SK-N-SH treated with all-trans-retinoic acid at 6 μM for 48 hours (cell line): ENCODE data around the gene SAMD4B.

Experiments used
- ATAC-seq: fragments of 200-7000 bp; cut with Tn5 transposase; 3 replicates; pipeline ENCODE4 v1.9.1; 2020; ENCODE audit warnings: mild to moderate bottlenecking, moderate library complexity
- ARNTL ChIP-seq: fragments of 450-650 bp; formaldehyde crosslinking; IDR thresholded peaks from 2 replicates; pipeline ENCODE4 v1.5.0; 2020; ENCODE audit warnings: low read depth, mild to moderate bottlenecking, moderate library complexity, borderline replicate concordance
- BACH2 ChIP-seq: fragments of 250-450 bp; sonication (Bioruptor Pico); IDR thresholded peaks from 2 replicates; pipeline ENCODE4 v1.9.0; 2021; ENCODE audit warnings: mild to moderate bottlenecking, borderline replicate concordance
- CSDC2 ChIP-seq: fragments of 250-450 bp; sonication (Bioruptor Pico); IDR thresholded peaks from 2 replicates; pipeline ENCODE4 v1.5.0; 2020; ENCODE audit warnings: mild to moderate bottlenecking, moderate library complexity
- ESRRG ChIP-seq: fragments of 250-450 bp; sonication (Bioruptor Pico); IDR thresholded peaks from 2 replicates; pipeline ENCODE4 v1.6.1; 2021; ENCODE audit warnings: mild to moderate bottlenecking
- GLIS3 ChIP-seq: fragments of 250-450 bp; sonication (Bioruptor Pico); IDR thresholded peaks from 2 replicates; pipeline ENCODE4 v1.5.0; 2020; ENCODE audit warnings: mild to moderate bottlenecking, moderate library complexity
- ISL1 ChIP-seq: fragments of 250-450 bp; sonication (Bioruptor Pico); IDR thresholded peaks from 2 replicates; pipeline ENCODE4 v2.1.2; 2022; ENCODE audit warnings: mild to moderate bottlenecking, moderate library complexity
- OSR1 ChIP-seq: fragments of 250-450 bp; sonication (Bioruptor Pico); IDR thresholded peaks from 2 replicates; pipeline ENCODE4 v1.8.0; 2022; ENCODE audit warnings: moderate library complexity, mild to moderate bottlenecking, inconsistent platforms
- PPARA ChIP-seq: fragments of 250-450 bp; sonication (Bioruptor Pico); IDR thresholded peaks from 2 replicates; pipeline ENCODE4 v1.5.0; 2020; ENCODE audit warnings: mild to moderate bottlenecking, borderline replicate concordance
- RARB ChIP-seq: fragments of 250-450 bp; sonication (Bioruptor Pico); IDR thresholded peaks from 2 replicates; pipeline ENCODE4 v1.8.0; 2021; ENCODE audit warnings: mild to moderate bottlenecking, moderate library complexity
- SNAI2 ChIP-seq: fragments of 250-450 bp; sonication (Bioruptor Pico); IDR thresholded peaks from 2 replicates; pipeline ENCODE4 v1.5.0; 2020; ENCODE audit warnings: mild to moderate bottlenecking, moderate library complexity
- TCF4 ChIP-seq: fragments of 250-450 bp; sonication (Bioruptor Pico); IDR thresholded peaks from 2 replicates; pipeline ENCODE4 v1.8.0; 2021; ENCODE audit warnings: mild to moderate bottlenecking, moderate library complexity, borderline replicate concordance
- TOX ChIP-seq: fragments of 250-450 bp; sonication (Bioruptor Pico); IDR thresholded peaks from 2 replicates; pipeline ENCODE4 v1.8.0; 2021; ENCODE audit warnings: mild to moderate bottlenecking, moderate library complexity, borderline replicate concordance
- ZC3H10 ChIP-seq: fragments of 250-450 bp; sonication (Bioruptor Pico); IDR thresholded peaks from 2 replicates; pipeline ENCODE4 v1.5.1; 2021; ENCODE audit warnings: mild to moderate bottlenecking, moderate library complexity
- ZFP3 ChIP-seq: fragments of 250-450 bp; sonication (Bioruptor Pico); IDR thresholded peaks from 2 replicates; pipeline ENCODE4 v1.5.0; 2020; ENCODE audit warnings: mild to moderate bottlenecking, moderate library complexity
- ZNF565 ChIP-seq: fragments of 450-650 bp; formaldehyde crosslinking; conservative IDR thresholded peaks from 2 replicates; pipeline ENCODE4 v1.5.0; 2020; ENCODE audit warnings: low read depth, mild to moderate bottlenecking, moderate library complexity
- ZNF70 ChIP-seq: fragments of 450-650 bp; formaldehyde crosslinking; IDR thresholded peaks from 2 replicates; pipeline ENCODE4 v1.5.0; 2020; ENCODE audit warnings: mild to moderate bottlenecking, moderate library complexity
- ZNF8 ChIP-seq: fragments of 450-650 bp; formaldehyde crosslinking; IDR thresholded peaks from 2 replicates; pipeline ENCODE4 v1.5.0; 2020; ENCODE audit warnings: mild to moderate bottlenecking, moderate library complexity
- TF ChIP-seq, protein P1 (sequence below): fragments of 250-450 bp; sonication (Bioruptor Pico); IDR thresholded peaks from 2 replicates; pipeline ENCODE4 v1.5.1; 2020; ENCODE audit warnings: low read depth, mild to moderate bottlenecking, moderate library complexity
- TF ChIP-seq, protein P2 (sequence below): fragments of 250-450 bp; sonication (Bioruptor Pico); IDR thresholded peaks from 2 replicates; pipeline ENCODE4 v1.8.0; 2021; ENCODE audit warnings: low read depth, mild to moderate bottlenecking, moderate library complexity, borderline replicate concordance
- TF ChIP-seq, protein P3 (sequence below): fragments of 250-450 bp; sonication (Bioruptor Pico); IDR thresholded peaks from 2 replicates; pipeline ENCODE4 v1.5.1; 2021; ENCODE audit warnings: mild to moderate bottlenecking, moderate library complexity
- TF ChIP-seq, protein P4 (sequence below): fragments of 250-450 bp; sonication (Bioruptor Pico); IDR thresholded peaks from 2 replicates; pipeline ENCODE4 v1.5.0; 2020; ENCODE audit warnings: mild to moderate bottlenecking, moderate library complexity
- TF ChIP-seq, protein P5 (sequence below): fragments of 250-450 bp; sonication (Bioruptor Pico); IDR thresholded peaks from 2 replicates; pipeline ENCODE4 v1.8.0; 2020; ENCODE audit warnings: mild to moderate bottlenecking, moderate library complexity, borderline replicate concordance

SAMD4B gene, protein sequence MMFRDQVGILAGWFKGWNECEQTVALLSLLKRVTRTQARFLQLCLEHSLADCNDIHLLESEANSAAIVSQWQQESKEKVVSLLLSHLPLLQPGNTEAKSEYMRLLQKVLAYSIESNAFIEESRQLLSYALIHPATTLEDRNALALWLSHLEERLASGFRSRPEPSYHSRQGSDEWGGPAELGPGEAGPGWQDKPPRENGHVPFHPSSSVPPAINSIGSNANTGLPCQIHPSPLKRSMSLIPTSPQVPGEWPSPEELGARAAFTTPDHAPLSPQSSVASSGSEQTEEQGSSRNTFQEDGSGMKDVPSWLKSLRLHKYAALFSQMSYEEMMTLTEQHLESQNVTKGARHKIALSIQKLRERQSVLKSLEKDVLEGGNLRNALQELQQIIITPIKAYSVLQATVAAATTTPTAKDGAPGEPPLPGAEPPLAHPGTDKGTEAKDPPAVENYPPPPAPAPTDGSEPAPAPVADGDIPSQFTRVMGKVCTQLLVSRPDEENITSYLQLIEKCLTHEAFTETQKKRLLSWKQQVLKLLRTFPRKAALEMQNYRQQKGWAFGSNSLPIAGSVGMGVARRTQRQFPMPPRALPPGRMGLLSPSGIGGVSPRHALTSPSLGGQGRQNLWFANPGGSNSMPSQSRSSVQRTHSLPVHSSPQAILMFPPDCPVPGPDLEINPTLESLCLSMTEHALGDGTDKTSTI

DNA sequence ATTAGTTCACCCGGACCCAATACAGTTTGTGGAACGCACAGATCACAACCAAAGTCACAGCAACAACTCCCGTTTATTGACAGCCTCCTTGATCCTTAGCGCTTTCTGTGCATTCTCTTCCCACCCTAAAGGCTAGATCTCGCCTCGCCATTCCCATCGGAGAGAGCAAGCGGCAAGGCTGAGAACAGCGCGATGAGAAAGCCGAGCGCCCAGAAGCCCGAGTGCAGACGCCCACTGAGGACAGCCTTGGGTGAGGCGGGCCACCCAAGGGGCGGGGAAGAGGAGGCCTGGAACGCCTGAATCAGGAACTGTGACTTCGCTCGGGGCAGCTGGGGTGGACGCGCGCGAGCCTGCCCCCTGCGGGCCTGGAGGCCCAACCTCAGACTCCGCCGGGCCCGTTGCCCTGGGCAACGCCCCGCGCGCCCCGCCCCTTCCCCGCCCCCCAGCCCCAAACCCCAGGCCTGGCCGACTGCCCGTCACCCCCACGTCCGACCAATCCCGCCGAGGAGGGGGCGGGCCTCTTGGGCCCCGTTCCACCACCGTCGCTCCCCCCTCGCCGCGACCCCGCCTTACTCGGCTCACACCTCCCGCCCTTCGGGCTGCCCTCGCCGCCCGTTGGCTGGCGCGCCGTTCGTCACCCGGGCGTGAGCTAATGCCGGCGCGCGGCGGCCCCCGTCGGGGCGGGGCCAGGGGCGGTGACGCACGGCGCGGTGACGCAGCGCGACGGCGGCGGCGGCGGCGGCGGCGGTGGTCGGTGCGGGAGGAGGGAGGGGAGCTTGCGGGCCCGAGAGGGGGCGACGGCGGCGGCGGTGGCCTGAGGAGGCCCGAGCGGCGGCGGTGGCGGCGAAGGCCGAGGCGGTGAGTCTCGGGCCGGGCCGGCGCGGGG is at the start of gene SAMD4B:
TSS of gene SAMD4B (plus strand) at position 703 of the 886 bp plus-strand sequence. CDS start 14,473 bp downstream, outside the sequence.
- TF ChIP-seq GLIS3 (CRISPR knock-in tag) (peak; percentile 67; the same call in 1 of the 2 replicates), ZNF565 (CRISPR knock-in tag) (no peak), BACH2 (CRISPR knock-in tag) (no peak), ISL1 (no peak), ZNF70 (CRISPR knock-in tag) (no peak), ZFP3 (CRISPR knock-in tag) (peak; percentile 52; the same call in 1 of the 2 replicates), OSR1 (CRISPR knock-in tag) (no peak), RARB (CRISPR knock-in tag) (no peak), TCF4 (CRISPR knock-in tag) (no peak; the same call in 1 of the 2 replicates), ARNTL (CRISPR knock-in tag) (no peak), SNAI2 (CRISPR knock-in tag) (no peak), ZC3H10 (CRISPR knock-in tag) (no peak), TOX (CRISPR knock-in tag) (no peak), ESRRG (CRISPR knock-in tag) (no peak), CSDC2 (CRISPR knock-in tag) (peak; percentile 91), ZNF8 (CRISPR knock-in tag) (no peak)
- TF ChIP-seq, protein P1, sequence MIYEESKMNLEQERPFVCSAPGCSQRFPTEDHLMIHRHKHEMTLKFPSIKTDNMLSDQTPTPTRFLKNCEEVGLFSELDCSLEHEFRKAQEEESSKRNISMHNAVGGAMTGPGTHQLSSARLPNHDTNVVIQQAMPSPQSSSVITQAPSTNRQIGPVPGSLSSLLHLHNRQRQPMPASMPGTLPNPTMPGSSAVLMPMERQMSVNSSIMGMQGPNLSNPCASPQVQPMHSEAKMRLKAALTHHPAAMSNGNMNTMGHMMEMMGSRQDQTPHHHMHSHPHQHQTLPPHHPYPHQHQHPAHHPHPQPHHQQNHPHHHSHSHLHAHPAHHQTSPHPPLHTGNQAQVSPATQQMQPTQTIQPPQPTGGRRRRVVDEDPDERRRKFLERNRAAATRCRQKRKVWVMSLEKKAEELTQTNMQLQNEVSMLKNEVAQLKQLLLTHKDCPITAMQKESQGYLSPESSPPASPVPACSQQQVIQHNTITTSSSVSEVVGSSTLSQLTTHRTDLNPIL (CRISPR knock-in tag) = no peak
- TF ChIP-seq, protein P2, sequence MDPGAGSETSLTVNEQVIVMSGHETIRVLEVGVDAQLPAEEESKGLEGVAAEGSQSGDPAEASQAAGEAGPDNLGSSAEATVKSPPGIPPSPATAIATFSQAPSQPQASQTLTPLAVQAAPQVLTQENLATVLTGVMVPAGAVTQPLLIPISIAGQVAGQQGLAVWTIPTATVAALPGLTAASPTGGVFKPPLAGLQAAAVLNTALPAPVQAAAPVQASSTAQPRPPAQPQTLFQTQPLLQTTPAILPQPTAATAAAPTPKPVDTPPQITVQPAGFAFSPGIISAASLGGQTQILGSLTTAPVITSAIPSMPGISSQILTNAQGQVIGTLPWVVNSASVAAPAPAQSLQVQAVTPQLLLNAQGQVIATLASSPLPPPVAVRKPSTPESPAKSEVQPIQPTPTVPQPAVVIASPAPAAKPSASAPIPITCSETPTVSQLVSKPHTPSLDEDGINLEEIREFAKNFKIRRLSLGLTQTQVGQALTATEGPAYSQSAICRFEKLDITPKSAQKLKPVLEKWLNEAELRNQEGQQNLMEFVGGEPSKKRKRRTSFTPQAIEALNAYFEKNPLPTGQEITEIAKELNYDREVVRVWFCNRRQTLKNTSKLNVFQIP (CRISPR knock-in tag) = no peak
- TF ChIP-seq, protein P3, sequence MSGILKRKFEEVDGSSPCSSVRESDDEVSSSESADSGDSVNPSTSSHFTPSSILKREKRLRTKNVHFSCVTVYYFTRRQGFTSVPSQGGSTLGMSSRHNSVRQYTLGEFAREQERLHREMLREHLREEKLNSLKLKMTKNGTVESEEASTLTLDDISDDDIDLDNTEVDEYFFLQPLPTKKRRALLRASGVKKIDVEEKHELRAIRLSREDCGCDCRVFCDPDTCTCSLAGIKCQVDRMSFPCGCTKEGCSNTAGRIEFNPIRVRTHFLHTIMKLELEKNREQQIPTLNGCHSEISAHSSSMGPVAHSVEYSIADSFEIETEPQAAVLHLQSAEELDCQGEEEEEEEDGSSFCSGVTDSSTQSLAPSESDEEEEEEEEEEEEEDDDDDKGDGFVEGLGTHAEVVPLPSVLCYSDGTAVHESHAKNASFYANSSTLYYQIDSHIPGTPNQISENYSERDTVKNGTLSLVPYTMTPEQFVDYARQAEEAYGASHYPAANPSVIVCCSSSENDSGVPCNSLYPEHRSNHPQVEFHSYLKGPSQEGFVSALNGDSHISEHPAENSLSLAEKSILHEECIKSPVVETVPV = no peak
- TF ChIP-seq, protein P4, sequence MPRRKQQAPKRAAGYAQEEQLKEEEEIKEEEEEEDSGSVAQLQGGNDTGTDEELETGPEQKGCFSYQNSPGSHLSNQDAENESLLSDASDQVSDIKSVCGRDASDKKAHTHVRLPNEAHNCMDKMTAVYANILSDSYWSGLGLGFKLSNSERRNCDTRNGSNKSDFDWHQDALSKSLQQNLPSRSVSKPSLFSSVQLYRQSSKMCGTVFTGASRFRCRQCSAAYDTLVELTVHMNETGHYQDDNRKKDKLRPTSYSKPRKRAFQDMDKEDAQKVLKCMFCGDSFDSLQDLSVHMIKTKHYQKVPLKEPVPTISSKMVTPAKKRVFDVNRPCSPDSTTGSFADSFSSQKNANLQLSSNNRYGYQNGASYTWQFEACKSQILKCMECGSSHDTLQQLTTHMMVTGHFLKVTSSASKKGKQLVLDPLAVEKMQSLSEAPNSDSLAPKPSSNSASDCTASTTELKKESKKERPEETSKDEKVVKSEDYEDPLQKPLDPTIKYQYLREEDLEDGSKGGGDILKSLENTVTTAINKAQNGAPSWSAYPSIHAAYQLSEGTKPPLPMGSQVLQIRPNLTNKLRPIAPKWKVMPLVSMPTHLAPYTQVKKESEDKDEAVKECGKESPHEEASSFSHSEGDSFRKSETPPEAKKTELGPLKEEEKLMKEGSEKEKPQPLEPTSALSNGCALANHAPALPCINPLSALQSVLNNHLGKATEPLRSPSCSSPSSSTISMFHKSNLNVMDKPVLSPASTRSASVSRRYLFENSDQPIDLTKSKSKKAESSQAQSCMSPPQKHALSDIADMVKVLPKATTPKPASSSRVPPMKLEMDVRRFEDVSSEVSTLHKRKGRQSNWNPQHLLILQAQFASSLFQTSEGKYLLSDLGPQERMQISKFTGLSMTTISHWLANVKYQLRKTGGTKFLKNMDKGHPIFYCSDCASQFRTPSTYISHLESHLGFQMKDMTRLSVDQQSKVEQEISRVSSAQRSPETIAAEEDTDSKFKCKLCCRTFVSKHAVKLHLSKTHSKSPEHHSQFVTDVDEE (CRISPR knock-in tag) = peak; percentile 58
- ATAC-seq = peak; percentile 97

DNA sequence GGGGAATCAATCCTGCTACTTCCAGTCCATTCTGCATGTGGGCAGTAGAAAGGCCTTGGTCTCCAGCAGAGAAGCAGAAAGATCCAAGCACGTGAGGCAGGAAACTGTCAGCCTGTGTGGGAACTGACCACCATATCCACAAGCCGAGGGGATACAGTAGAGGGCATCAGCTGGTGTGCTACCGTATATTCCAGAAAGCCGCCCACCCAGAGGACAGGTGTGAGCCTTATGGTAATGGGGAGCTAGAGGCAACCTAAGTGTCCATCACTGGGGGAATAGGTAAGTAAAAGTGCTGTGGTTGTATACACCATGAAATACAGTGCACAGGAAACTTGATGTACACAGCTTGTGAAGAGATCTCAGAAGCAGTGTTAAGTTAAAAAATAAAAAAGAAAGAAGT is 48.8 kb upstream of the SAMD4B start:
- no peak for ATAC-seq
- TF ChIP-seq OSR1 (CRISPR knock-in tag) (no peak), ZNF70 (CRISPR knock-in tag) (no peak), ARNTL (CRISPR knock-in tag) (no peak), GLIS3 (CRISPR knock-in tag) (no peak), BACH2 (CRISPR knock-in tag) (no peak), RARB (CRISPR knock-in tag) (no peak), ISL1 (no peak), ZNF565 (CRISPR knock-in tag) (no peak), TOX (CRISPR knock-in tag) (no peak), CSDC2 (CRISPR knock-in tag) (no peak), ZC3H10 (CRISPR knock-in tag) (no peak), ZNF8 (CRISPR knock-in tag) (no peak), ESRRG (CRISPR knock-in tag) (no peak), PPARA (CRISPR knock-in tag) (no peak), TCF4 (CRISPR knock-in tag) (no peak), ZFP3 (CRISPR knock-in tag) (no peak)
- TF ChIP-seq, protein P1 (CRISPR knock-in tag) = no peak
- TF ChIP-seq, protein P5, sequence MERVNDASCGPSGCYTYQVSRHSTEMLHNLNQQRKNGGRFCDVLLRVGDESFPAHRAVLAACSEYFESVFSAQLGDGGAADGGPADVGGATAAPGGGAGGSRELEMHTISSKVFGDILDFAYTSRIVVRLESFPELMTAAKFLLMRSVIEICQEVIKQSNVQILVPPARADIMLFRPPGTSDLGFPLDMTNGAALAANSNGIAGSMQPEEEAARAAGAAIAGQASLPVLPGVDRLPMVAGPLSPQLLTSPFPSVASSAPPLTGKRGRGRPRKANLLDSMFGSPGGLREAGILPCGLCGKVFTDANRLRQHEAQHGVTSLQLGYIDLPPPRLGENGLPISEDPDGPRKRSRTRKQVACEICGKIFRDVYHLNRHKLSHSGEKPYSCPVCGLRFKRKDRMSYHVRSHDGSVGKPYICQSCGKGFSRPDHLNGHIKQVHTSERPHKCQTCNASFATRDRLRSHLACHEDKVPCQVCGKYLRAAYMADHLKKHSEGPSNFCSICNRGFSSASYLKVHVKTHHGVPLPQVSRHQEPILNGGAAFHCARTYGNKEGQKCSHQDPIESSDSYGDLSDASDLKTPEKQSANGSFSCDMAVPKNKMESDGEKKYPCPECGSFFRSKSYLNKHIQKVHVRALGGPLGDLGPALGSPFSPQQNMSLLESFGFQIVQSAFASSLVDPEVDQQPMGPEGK (CRISPR knock-in tag) = no peak
- TF ChIP-seq, protein P2 (CRISPR knock-in tag) = no peak
